GM18505 (cell line): ENCODE data around the gene SLC48A1.

ENCODE experiments used
- ATAC-seq: cut with Tn5 transposase; IDR thresholded peaks from one replicate; pipeline ENCODE4 v1.9.1; 2021; ENCODE audit not compliant: unreplicated experiment
- POLR2A ChIP-seq: IDR thresholded peaks from 4 replicates; pipeline ENCODE4 v1.6.1; 2011; ENCODE audit warnings: borderline replicate concordance; ENCODE audit not compliant: insufficient read depth, insufficient read length; ENCODE audit errors: extremely low read depth

The SLC48A1 gene

DNA sequence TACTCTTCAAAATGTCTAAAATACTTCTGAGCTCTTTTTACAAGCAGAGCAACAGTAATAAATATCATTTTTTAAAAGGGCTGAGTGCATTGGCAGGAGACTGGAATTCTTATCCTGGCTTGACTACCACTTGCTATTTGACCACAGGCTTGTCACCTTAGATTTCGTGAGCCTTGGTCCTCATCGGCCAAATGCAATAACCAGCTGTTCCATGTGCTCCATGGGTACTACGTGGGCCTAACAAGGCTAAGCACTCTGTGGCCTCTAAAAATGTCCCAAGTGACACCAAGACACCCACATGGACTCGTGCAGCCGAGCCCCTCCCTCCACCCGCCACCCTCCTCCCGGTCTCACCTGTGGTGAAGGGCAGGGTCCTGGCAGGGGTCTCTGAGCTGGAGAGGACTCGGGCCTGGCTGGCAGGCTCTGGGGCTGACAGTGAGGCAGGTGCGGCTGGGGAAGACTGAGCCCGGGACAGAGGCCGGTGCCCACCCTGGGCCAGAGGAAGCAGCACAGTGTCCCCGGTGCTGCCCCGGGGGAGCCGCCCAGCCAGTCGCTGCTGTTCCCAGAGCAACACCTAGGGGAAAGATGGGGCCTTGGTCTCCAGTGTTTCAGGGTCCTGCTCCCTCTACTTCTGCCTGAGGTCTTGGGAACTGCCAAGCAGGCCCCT is 20.1 kb downstream of the SLC48A1 start:
- TF ChIP-seq POLR2A: no peak
- no peak for ATAC-seq

DNA sequence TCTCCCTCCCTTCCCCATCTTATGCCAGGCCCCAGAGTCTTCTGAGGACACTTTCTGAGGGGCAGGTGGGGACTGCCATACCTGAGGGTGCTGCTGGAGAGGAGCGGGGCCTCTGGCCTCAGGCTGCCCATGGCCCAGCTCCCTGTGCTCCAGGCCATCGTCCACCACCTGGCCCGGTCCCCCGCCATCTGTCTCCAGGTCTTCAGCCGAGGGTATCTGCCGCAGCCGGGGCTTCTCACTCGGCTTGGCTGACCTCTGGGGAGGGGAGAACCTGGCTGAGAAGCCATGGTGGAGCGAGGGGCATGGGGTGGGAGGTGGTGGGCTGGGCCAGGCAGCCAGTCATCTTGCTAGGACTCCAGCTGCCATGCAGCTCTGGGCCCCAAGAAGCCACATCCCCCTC is 21.6 kb downstream of the SLC48A1 start:
- ATAC-seq: no peak
- no peak for TF ChIP-seq POLR2A

DNA sequence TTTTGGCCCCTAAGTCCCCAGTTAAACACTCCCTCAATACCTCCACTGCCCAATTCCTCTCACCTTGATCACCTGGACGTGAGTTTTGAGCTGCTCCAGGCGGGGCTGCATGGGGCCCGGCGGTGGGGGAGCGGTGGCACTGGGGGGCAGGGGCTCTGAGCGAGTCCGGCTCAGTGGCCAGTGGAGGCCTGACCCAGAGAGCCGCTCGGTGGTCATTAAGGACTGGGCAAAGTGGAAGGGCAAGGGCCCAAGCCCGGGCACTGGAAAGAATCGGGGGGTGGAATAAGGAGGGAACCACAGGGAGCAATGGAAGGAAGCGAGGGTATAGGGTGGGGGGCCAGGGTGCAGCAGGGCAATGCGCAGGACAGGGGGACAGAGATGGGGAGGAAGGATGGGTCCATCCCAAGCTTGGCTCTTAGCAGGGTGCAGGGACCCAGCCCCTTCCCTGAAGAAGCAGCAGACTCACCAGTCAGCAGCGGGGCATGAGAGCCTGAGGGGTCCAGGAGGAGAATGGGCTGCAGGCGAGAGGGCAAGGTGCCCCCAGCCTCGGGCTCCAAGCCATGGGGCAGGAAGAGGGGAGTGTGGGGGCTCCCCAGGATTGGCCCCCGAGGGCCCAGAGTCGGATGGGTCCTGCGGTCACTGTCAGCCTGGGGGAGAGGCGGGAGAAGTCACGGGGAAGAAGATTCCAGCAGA is 22.2 kb downstream of the SLC48A1 start:
- no peak for ATAC-seq
- TF ChIP-seq POLR2A: no peak

DNA sequence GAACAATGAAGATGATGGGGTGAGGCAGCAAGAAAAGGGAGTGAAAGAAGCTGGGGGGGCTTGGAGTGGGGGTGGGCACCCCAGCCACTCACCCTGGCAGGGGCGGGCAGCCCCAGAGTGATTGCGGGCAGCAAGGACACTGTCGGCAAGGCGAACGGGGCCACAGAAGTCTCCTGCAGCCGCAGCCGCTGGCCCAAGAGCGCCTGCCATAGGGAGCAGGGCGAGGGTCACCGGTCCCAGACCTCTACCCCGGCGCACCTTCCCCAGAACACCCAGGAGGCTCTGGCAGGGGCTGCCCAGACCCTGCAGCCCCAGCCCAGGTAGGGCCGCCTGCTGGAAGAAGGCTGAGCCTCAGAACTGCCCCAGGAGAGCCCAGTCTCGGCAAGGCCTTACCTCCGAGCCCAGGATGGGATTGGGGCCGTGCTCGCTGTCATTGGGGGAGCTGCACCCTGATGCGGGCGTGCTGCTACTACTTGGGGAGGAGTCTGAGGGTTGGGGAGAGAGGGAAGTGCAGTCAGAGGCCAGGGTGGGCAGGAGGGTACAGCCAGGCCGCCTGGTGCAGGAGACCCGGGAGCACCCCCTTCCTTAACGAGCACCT is 22.9 kb downstream of the SLC48A1 start:
- no peak for TF ChIP-seq POLR2A
- ATAC-seq: no peak

DNA sequence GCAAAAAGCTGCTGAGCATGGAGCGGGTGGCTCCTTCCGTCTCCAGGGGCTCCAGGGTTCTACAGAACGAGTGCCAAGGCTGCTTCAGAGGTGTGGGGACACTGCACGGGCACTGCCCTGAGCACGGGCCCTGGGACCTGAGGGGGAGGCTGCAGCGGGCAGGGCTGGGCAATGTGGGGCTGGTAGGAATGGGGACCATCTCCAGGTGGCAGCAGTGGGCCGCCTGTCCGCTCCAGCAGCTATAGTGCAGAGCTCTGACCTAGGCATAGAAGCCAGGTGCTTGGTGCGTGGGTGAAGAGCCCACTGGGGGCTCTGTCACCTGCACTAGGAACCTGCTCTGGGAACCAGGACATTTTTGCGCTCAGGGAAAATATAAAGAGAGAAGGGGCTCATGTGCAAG is 24.4 kb downstream of the SLC48A1 start:
- no peak for ATAC-seq
- TF ChIP-seq POLR2A: no peak

DNA sequence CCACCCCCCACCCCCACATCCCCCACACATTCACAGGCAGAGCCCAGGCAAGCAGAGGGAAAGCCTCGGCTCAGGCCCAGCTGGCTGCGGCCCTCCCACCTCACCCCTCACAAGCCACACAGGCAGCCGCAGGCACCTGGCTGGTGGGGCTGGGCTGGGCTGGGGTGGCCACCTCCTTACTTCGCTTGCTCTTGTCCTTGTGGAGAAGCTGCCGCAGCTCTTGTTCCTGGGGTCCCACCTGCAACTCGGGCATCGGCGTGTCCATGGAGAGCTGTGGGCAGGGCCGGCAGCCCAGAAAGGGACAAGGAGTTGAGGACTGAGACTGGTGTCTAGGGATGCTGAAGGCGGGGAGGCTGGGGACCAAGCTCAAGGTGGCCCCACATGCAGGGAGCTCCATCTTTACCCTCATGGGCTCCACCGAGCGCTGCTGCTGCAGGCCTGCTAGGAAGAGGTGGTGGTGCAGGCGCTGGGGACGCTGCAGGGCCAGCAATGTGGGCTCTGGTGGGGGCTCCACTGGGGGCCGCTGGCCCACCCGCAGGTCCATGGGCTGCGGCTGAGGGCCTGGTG is 25.4 kb downstream of the SLC48A1 start:
- ATAC-seq: no peak
- TF ChIP-seq POLR2A: no peak

DNA sequence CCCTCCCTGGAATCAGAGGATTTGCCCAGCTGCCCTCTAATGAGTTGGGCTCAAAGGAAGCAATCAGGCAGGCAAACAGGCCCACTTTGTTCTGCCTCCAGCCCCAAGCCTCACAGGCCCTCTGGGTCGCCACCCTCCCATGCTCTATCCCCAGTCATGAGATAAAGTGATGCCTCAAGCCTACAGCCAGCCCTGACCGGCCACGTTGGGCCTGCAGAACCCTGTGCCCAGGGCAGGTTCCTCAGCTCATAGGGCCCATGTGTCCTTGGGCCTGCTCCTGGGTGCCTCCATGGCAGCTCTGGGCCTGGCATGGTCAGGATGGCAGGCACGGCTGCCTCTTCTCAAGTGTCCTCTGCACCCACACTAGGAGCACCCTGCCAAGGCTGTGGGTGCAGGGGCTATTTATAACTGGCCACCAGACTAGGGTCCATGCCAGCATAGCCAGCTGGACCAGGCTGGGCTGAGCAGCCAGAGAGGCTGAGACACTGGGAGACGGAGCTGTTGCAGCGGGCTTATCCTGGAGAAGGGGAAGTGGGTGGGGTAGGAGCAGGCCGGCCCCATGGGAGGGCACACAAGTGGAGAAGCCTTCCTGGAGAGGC is 26.4 kb downstream of the SLC48A1 start:
- no peak for TF ChIP-seq POLR2A
- no peak for ATAC-seq

DNA sequence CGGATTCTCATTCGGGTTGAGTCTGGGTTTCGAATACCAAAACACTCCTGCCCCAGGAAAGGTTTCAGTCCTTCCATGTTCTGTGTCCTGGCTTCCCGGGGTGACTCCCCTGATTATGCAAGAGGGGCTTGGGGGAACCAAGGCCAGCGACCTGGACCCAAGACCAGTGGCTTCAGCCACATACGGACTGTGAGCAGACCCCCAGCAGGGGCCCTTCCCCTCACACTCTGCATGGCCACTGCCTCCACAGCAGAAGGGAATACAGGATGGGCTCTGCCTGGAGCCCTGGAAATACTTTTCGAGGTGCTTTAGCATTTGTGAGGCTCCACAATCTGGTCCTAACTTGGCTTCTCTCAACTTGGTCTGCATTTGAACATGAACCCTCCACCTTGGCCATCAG is 27.5 kb downstream of the SLC48A1 start:
- no peak for ATAC-seq
- no peak for TF ChIP-seq POLR2A

DNA sequence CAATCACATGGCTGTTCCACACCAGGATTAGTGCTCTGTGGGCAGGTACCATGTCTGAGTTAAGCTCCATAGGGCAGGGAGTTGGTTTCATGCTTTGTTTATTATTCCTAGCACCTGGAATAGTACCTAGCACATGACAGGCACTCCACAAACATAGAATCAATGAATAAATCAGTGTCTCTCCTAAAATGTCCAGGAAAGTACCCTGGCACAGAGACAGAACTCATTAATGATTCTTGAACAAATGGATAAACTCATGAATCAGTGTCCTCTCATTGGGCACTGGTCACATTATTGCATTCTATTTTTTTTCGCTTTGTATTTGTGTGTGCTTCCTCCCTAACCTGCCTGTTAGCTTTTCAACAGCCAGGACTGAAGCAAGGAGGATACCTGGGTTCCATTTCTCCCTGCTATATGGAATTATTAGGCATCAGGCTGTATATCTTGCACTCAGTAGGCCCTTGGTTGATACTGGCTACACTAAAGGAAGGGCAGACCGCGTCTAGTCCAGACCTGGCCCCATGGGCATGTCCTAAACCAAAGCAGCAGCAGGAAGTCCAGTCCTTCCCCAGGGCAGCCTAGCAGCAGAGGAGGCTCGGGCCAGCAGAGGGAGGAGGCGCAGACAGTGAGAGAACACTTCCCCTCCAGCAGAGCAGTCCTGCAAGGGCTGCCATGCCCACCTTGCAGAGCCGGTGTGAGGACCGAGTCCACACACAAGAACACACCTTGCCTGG is 28.3 kb downstream of the SLC48A1 start:
- ATAC-seq: no peak
- no peak for TF ChIP-seq POLR2A

DNA sequence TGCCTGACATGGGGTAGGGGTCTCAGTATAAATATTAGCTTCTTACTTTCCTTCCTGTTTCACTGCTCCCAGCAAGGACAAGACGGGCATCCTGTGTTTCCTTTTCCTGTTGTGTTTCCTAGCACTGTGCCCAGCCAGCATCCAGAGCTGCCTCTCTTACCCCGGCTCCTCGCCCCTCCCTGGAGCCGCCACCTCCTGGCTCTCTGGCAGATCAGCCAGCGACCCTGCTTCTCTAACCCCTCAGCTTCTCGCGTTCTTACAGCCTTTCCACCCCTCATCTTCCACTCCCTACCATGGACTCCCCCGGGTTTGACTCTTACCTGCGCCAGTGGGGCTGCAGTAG is 28.8 kb downstream of the SLC48A1 start:
- ATAC-seq: no peak

DNA sequence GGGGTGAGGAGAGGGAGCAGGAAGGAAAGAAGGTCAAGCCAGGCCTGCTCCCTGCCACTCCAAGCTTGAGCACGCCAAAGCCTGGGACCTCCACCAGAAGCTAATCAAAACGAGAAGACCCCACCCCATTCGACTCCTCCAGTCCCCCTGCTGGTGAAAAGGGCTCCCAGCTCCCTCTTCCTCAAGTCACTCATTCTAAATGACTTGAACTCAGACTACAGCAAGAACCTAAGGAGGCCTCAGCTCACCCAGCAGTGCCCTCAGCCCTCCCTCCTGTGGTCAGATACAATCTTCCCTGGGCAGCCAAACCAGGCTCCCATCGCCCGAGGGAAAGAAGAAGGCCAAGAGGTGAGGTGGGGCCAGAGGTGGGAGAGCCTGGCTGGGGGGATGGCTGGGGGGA is 29.3 kb downstream of the SLC48A1 start:
- TF ChIP-seq POLR2A: no peak
- no peak for ATAC-seq

More for the DNA sequence above, 28.8 kb downstream of the SLC48A1 start:
- TF ChIP-seq POLR2A: no peak

DNA sequence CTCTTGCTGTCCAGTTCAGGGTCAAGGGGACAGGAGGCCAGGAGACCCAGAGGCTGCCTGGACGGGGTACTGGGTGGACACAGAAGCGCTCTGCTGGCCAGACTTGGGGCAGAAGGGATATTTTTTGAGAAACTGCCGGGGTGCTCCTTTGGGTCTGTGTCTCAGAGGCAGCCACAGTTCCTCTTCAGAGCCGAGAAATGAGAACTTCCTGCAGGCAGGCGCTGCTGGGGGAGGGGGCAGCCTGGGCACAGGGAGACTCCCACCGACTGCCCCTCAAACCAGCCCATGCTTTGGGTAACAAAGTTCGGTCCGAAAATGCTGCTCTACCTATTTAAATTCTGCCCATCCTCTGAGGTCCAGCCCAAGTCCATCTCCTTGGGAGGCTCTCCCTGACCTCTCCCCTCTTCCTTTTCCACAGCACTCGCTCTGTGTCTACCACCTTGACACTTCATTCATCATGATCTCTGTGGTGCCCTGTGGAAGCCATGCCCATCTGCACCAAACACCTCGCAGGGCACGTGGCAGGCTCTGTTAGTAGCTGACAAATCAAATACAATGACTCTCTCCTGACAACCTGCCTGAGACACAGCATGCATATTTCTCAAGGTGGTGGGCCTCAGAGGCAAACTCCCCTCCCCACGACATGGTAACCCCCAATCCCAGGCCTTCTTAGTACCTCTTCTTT is 30.3 kb downstream of the SLC48A1 start:
- no peak for ATAC-seq
- TF ChIP-seq POLR2A: no peak
